ENCODE measurements around the gene SPECC1. TPM values are rescaled to one million over a fixed set of nuclear protein-coding genes. Genes with fewer than 3 reads are reported as not detected.

SPECC1 gene
- total and polyA plus RNA-seq, 2 of the 4 experiments (the other 2 are of a cell fraction): 16.9 to 26.2 TPM

- Histone ChIP-seq H3K23ac (ENCODE audit: low read depth, low read length) (no peak overlapping the region), H3K4me3 (ENCODE audit: insufficient read depth, low read depth, low read length) (no peak overlapping the region), H2BK5ac (ENCODE audit: low read depth, low read length, poor library complexity, severe bottlenecking) (no peak overlapping the region), H3K56ac (ENCODE audit: extremely low read depth, insufficient read depth, low read length) (no peak overlapping the region), H4K20me1 (ENCODE audit: insufficient read depth, low read length) (no peaks in the 10 kb centered on the region; the same call in 1 of the 2 replicates), H4K5ac (ENCODE audit: low read depth, low read length) (no peak overlapping the region), H3K14ac (replicated peaks; ENCODE audit: low read depth, low read length) (no peak overlapping the region), H3K9ac (ENCODE audit: low read depth, low read length) (no peak overlapping the region), H3K36me3 (ENCODE audit: control insufficient read depth, insufficient read depth, low read length) (peaks cover 6% of the 10 kb centered on the region), H2AK5ac (ENCODE audit: low read depth, low read length) (no peak overlapping the region), H2BK15ac (ENCODE audit: low read depth, low read length) (no peak overlapping the region), H4K8ac (ENCODE audit: low read depth in 2 of 2, low read length in 2 of 2) (no peak overlapping the region), H2BK120ac (ENCODE audit: low read depth, low read length) (no peak overlapping the region), H3K4ac (ENCODE audit: low read depth, low read length) (no peak overlapping the region), H3K27ac (ENCODE audit: insufficient read depth, low read length) (no peak overlapping the region), H2AK9ac (replicated peaks; ENCODE audit: low read depth, low read length, poor library complexity) (no peak overlapping the region), H3K4me2 (ENCODE audit: low read depth, low read length) (no peak overlapping the region), H2BK20ac (ENCODE audit: low read depth, low read length) (no peak overlapping the region), H3K18ac (ENCODE audit: low read depth, low read length) (no peak overlapping the region), H3K27me3 (ENCODE audit: control insufficient read depth, insufficient read depth, low read length) (no peaks in the 10 kb centered on the region), H4K91ac (ENCODE audit: insufficient read depth, low read depth, low read length) (no peak overlapping the region), H3K79me1 (ENCODE audit: low read depth in 1 of 2, low read length in 2 of 2) (peaks cover 20 to 52% of the 10 kb centered on the region in 2 experiments), H3K9me3 (ENCODE audit: control insufficient read depth, insufficient read depth, low read length) (no peaks in the 10 kb centered on the region), H2AFZ (replicated peaks; ENCODE audit: low read length, poor library complexity) (no peak overlapping the region), H3K4me1 (ENCODE audit: control insufficient read depth, insufficient read depth, low read length) (no peaks in the 10 kb centered on the region), H3K9me1 (ENCODE audit: insufficient read depth, low read length) (peaks cover 3% of the 10 kb centered on the region; the same call in 1 of the 2 replicates)
- DNase-seq (no peak), ATAC-seq (ENCODE audit: low read depth) (no peak)
- CTCF ChIA-PET: no interaction called here
- intact Hi-C loops (cut with micrococcal nuclease) (no loop called here), dilution Hi-C loops (cut with HindIII; ENCODE audit: low sequenced_read_pairs, unreplicated experiment) (no loop called here), in situ Hi-C loops (cut with MboI; ENCODE audit: low sequenced_read_pairs) (no loop called here)
- BruUV-seq (replicated peaks): no TSS peak
- POLR2A ChIA-PET (ENCODE audit: unreplicated experiment): no interaction called here
- TF ChIP-seq NFE2L2 (IDR thresholded peaks at IDR 0.05; ENCODE audit: low read depth, low read length) (no peak), CEBPB (IDR thresholded peaks at IDR 0.05; ENCODE audit: low read depth, low read length) (no peak), RFX5 (IDR thresholded peaks at IDR 0.05; ENCODE audit: low read depth, low read length) (no peak), RCOR1 (IDR thresholded peaks at IDR 0.05; ENCODE audit: insufficient replicate concordance, low read length) (no peak), RAD21 (IDR thresholded peaks at IDR 0.05; ENCODE audit: low read length) (no peak)
These were observed 204.3 kb downstream of the SPECC1 start for GRCh38 chr17:20213449-20213848.

Measured in IMR-90 (cell line).